Ovary (tissue), 9 donors: ENCODE measurements around the gene CD300H. TPM values are rescaled to one million over a fixed set of nuclear protein-coding genes. Genes with fewer than 3 reads are reported as not detected.
"Not testable (repeated sequence)": the region's sequence is repeated elsewhere in the genome, so short reads cannot be mapped to it uniquely, and the experiment has no call there.

Experiments
- DNase-seq, 5 donors: peaks; one replicate each; pipeline ENCODE4 v3.0.0-alpha.2; 2019 to 2020
- H3K27ac ChIP-seq, 2 donors: fragments of 200-600 bp; one replicate each; pipeline versions ENCODE4 v1.5.1 to v1.8.0; 2019 to 2022
- H3K27me3 ChIP-seq: fragments of 200-600 bp; one replicate; pipeline ENCODE4 v1.8.0; 2022
- H3K36me3 ChIP-seq: fragments of 200-600 bp; sonication (generic); one replicate; pipeline ENCODE4 v1.5.1; 2019
- H3K4me1 ChIP-seq: one replicate; pipeline ENCODE4 v1.8.1; 2013; ENCODE audit warnings: mild to moderate bottlenecking, moderate library complexity; ENCODE audit not compliant: insufficient read depth
- H3K4me3 ChIP-seq: fragments of 200-600 bp; sonication (generic); one replicate; pipeline ENCODE4 v1.5.1; 2017
- H3K9me3 ChIP-seq, 2 donors: fragments of 200-600 bp in 1 of 2; sonication (generic) in 1 of 2; one replicate each; pipeline versions ENCODE4 v1.5.1 to v1.8.1; 2013 to 2019; ENCODE audit warnings: mild to moderate bottlenecking in 1 of 2, moderate library complexity in 1 of 2
- EP300 ChIP-seq: sonication (generic); formaldehyde crosslinking; IDR thresholded peaks from one replicate; pipeline ENCODE4 v1.6.1; 2017; ENCODE audit warnings: antibody characterized with exemption
- POLR2A ChIP-seq: fragments of 450-650 bp; IDR thresholded peaks from one replicate; pipeline ENCODE4 v1.6.1; 2017; ENCODE audit warnings: antibody characterized with exemption, mild to moderate bottlenecking, moderate library complexity
- WGBS, 3 donors: extraction: QIAGEN DNeasy Blood & Tissue Kit in 1 of 3; methylation state at CpG; one replicate each; pipeline versions ENCODE4 v1.1.5 to v1.1.7; 2013 to 2017; 5-methylcytosine and 5-hydroxymethylcytosine counted together
- intact Hi-C, 4 donors: fragments of 100-400 bp; cut with DNase I; formaldehyde crosslinking; loops; one replicate each; pipeline versions ENCODE4 v1.11.0 to v1.15.1; 2022 to 2023
- polyA plus RNA-seq, 2 donors: library from polyadenylated mRNA; stranded (reverse); fragments of 200-250 nt in 1 of 2; fragments of 350-450 nt in 1 of 2; fragmentation: Illumina TruSeq in 1 of 2; extraction: RNeasy Lipid Tissue Mini Kit (QIAGEN cat#74804) in 1 of 2; gene quantifications; one replicate each; pipeline ENCODE4 v1.2.3, GENCODE V29; 2013 to 2014
- total RNA-seq, 7 donors: library from RNA; depleted of rRNA in 2 of 7; stranded (reverse); fragments of >200 nt in 2 of 7; fragmentation: NEBNext Ultra II Directional in 3 of 7; extraction: Animal tissue kit (Norgen Biotek cat#: 25700) in 3 of 7; gene quantifications; one replicate each; pipeline versions ENCODE4 v1.1.0 to v1.2.4, GENCODE V29; 2016 to 2023
- TF ChIP-seq, protein P1 (sequence below), 3 donors: fragments of 450-650 bp in 2 of 3; fragments of 200-600 bp in 1 of 3; IDR thresholded peaks; one replicate each; pipeline versions ENCODE4 v1.5.1 to v1.8.0; 2016 to 2022; ENCODE audit warnings: antibody characterized with exemption in 3 of 3, mild to moderate bottlenecking in 1 of 3
- donor health status: DM: no; HTN: no; CAD: no; lungs with moderate emphysema.
- donor health status: DM: no; HTN: no; CAD: no.
- donor health status: Bipolar disorder and iron deficiency.
- donor health status: DM: yes; HTN: yes; CAD: no.
- donor health status: DM: no; HTN: no; CAD: no.
- donor health status: DM: yes; HTN: yes; CAD: no.

The CD300H gene
- total and polyA plus RNA-seq, 9 donors, result not detected

DNA sequence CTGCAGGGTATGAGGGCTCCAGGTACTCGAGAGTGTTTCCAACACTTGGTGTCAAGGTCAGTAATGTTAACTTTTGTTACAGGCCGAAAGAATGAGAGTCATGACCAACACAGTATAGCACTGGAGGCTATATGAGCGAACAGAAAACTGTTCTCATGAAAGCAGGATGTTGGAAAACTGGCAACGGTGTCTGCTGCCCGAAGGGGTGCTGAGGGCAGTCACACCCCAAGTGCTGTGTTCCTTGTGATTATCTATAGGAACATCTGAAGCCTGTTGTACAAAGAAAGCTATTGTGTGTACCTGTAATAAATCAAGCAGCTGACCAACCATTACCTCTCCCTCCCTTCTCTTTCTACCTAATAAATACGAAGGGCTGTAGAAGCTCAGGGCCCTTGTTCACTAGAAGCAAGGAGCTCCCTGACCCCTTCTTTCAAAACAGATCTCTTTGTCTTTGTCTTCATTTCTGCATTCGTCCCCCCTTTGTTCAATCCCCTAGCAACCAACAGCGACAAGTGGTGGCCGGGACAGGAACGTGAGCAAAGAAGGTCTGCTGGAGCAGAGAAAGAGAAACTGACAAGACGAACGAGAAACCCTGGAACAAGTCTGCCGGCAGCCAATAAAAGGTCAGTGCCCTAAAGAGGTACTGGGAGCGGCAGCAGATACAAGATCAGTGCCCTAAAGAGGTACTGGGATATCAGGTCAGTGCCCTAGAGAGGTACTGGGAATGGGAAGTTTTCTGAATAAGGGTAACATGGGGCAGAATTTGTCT is 17.2 kb upstream of the CD300H start:
- Histone ChIP-seq H3K9me3 (no peaks in the 10 kb centered on the region), H3K4me1 (no peaks in the 10 kb centered on the region), H3K4me3 (no peak overlapping the region), H3K27me3 (no peaks in the 10 kb centered on the region), H3K36me3 (no peaks in the 10 kb centered on the region), H3K27ac (no peak overlapping the region)
- TF ChIP-seq POLR2A (no peak), EP300 (no peak)
- TF ChIP-seq, protein P1, sequence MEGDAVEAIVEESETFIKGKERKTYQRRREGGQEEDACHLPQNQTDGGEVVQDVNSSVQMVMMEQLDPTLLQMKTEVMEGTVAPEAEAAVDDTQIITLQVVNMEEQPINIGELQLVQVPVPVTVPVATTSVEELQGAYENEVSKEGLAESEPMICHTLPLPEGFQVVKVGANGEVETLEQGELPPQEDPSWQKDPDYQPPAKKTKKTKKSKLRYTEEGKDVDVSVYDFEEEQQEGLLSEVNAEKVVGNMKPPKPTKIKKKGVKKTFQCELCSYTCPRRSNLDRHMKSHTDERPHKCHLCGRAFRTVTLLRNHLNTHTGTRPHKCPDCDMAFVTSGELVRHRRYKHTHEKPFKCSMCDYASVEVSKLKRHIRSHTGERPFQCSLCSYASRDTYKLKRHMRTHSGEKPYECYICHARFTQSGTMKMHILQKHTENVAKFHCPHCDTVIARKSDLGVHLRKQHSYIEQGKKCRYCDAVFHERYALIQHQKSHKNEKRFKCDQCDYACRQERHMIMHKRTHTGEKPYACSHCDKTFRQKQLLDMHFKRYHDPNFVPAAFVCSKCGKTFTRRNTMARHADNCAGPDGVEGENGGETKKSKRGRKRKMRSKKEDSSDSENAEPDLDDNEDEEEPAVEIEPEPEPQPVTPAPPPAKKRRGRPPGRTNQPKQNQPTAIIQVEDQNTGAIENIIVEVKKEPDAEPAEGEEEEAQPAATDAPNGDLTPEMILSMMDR (IDR thresholded peaks at IDR 0.05), result no peak
- intact Hi-C loops, result no loop called here
- DNase-seq, result no peak
- 75 to 81% (median 79%) methylated on average over 14 of the region's 14 CpGs for WGBS, 3 donors

DNA sequence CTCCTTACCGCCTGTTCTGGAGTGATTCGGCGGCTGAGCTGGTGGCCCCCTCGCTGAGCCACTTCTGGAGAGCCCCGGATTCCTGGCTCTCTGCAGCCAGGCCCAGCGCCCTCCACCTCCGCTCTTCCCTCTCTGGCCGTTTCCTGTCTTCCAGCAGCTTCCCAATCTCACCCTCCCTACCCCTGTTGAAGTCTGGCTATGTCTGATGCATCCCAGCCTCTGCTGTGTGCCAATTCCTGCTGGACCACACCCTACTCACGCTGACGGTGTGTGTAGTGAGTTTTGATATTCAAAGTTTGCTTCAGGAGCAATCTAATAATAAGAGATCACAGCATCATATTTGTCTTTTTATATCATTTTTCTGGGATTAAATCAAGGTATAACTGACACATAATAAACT is 15.3 kb upstream of the CD300H start:
- TF ChIP-seq POLR2A (no peak), EP300 (no peak)
- TF ChIP-seq, protein P1 (IDR thresholded peaks at IDR 0.05), result no peak
- H3K9me3 ChIP-seq, result no peaks in the 10 kb centered on the region
- H3K4me3 ChIP-seq, result no peak overlapping the region
- no peak for DNase-seq
- WGBS, 3 donors, result 70 to 75% (median 73%) methylated on average over 10 of the region's 10 CpGs
- no peaks in the 10 kb centered on the region for H3K27me3 ChIP-seq
- H3K27ac ChIP-seq, result no peak overlapping the region
- H3K4me1 ChIP-seq, result no peaks in the 10 kb centered on the region
- H3K36me3 ChIP-seq, result no peaks in the 10 kb centered on the region
- intact Hi-C loops, result no loop called here

GRCh38 chr17:74579900-74580299 is 12.6 kb upstream of the CD300H start:
- Histone ChIP-seq H3K27me3 (no peaks in the 10 kb centered on the region), H3K4me1 (no peaks in the 10 kb centered on the region), H3K9me3 (no peaks in the 10 kb centered on the region), H3K4me3 (no peak overlapping the region), H3K36me3 (no peaks in the 10 kb centered on the region), H3K27ac (no peak overlapping the region)
- TF ChIP-seq, protein P1 (IDR thresholded peaks at IDR 0.05), result no peak
- TF ChIP-seq EP300, result no peak
- TF ChIP-seq POLR2A, result no peak
- intact Hi-C loops, result no loop called here
- WGBS, 3 donors, result 62 to 74% (median 71%) methylated on average over 7 of the region's 7 CpGs
- DNase-seq, result no peak

DNA sequence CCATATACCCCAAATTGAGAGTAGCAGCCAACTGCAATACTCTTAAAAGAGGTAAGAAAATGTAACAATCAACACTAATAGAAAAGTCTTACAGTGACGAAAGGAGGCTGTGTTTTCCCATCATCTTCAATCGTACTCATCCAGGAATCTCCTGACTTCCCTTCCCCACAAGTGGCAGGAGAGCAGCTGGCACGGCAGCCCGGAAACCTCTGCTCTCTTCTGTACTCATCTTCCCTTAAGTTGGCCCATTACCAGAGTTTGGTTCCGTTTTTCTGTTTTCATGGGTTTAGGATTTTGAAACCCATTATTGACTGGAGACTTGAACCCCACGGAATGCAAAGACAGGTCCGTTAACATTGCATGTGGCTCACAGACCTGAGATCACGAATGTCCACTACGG is 11.7 kb upstream of the CD300H start:
- Histone ChIP-seq H3K27ac (no peak overlapping the region), H3K36me3 (no peaks in the 10 kb centered on the region), H3K27me3 (no peaks in the 10 kb centered on the region), H3K4me1 (no peaks in the 10 kb centered on the region), H3K4me3 (no peak overlapping the region), H3K9me3 (no peaks in the 10 kb centered on the region)
- intact Hi-C loops, result no loop called here
- TF ChIP-seq POLR2A, result no peak
- 77 to 79% (median 79%) methylated on average over 9 of the region's 9 CpGs for WGBS, 3 donors
- DNase-seq, result no peak

DNA sequence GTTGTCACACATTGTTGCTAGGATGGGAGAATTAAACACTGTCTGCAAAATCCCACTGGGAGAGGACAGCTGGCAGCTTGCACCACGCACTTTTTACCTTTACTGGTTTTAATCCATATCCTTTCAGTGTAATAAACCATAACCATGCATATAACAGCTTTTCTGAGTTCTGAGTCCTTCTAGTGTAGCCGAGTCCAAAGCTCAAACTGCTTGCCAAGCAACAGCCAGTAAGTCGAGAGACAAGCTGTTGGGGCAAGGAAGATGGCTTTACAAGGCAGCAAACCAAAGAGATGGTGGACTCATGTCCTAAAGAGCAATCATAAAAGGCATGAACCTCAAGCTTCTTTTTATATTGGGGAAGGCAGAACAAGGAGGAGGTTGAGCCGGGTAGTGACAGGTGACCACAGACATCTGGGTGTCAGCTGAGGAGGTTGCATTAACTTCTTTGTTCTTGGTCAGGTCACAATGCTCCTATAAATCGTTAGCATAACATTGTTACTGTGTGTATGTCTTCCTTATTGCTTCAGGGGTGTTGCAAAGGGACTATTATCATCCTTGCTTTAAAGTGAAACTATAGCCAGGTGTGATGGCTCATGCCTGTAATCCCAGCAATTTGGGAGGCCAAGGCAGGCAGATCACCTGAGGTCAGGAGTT is 7.3 kb upstream of the CD300H start:
- intact Hi-C loops, result no loop called here
- Histone ChIP-seq H3K4me1 (no peaks in the 10 kb centered on the region), H3K27me3 (no peaks in the 10 kb centered on the region), H3K36me3 (no peaks in the 10 kb centered on the region), H3K9me3 (no peaks in the 10 kb centered on the region), H3K4me3 (no peak overlapping the region), H3K27ac (no peak overlapping the region)
- WGBS, 3 donors, result 55 to 57% (median 56%) methylated on average over 5 of the region's 5 CpGs
- no peak for DNase-seq
- TF ChIP-seq, protein P1 (IDR thresholded peaks at IDR 0.05), result no peak
- no peak for TF ChIP-seq POLR2A

- H3K27me3 ChIP-seq, H3K4me1 ChIP-seq, DNase-seq, H3K9me3 ChIP-seq, intact Hi-C loops, H3K4me3 ChIP-seq, H3K27ac ChIP-seq, H3K36me3 ChIP-seq: not testable (repeated sequence)
Observed at GRCh38 chr17:74573635-74574034, 6.3 kb upstream of the CD300H start.
